GM04504 (cell line): ENCODE data around the gene SMPD2.

ENCODE experiments used
- DNase-seq: peaks from one replicate; pipeline ENCODE4 v3.0.0-alpha.2; 2012; ENCODE audit warnings: low read depth

SMPD2 gene

DNA sequence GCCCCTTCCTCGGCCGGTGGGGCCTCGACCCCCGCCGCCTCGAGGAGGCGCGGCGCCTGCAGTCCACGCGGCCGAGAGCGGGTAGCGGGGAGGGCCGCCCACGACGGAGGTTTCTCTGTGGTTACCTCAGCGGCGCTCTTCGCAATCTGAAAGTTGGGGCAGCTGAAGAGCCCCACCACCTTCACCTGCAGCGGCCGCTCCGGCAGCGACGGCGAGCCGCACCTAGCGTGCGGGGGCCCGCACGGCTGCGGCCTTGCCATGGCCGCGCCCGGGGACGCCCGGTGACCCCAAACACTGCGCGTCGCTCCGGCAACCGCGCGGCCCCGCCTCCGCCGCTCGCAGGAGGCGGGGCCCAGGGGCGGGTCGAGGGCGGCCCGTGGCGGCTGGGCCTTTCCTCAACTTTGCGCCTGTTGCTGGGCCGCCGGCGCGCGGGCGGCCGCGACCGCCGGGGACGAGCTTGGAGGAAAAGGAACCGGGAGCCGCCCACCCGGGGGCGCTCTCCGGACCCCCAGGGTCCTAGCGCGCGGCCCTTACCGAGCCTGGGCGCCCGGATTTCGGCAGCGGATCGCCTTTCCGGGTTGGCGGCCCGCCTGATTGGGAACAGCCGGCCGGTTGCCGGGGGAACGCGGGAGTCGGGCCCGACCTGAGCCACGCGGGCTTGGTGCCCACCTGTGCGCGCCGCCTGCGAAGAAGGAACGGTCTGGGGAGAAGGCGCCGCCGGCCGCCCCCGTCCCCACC is at the start of gene SMPD2, which contains the start of gene PPIL6:
TSS of gene SMPD2 (plus strand) at position 394 of the 738 bp plus-strand sequence. CDS start 398 bp downstream, outside the sequence.
TSS of gene PPIL6 (minus strand) at position 298 of the 738 bp plus-strand sequence. CDS start at position 260, 38 bp downstream.
- DNase-seq: peak; percentile 83

- no peak for DNase-seq
Observed at GRCh38 chr6:109393157-109393885, 47.2 kb upstream of the SMPD2 start.

DNA sequence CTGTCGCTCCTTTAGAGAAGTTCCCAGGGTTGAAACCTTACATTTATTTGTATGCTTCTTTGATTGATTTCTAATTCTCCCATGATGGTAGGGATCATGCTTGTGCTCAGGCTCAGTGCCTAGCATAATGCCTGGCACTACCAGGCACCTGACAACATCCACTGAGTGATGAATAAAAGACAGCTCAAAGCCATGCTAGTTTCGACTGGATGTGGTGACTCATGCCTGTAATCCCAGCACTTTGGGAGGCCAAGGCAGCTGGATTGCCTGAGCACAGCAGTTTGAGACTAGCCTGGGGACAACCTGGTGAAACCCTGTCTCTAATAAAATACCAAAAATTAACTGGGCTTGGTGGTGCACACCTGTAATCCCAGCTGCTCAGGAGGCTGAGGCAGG is 46.6 kb upstream of the SMPD2 start:
- DNase-seq: no peak

GRCh38 chr6:109396046-109396718 is 44.3 kb upstream of the SMPD2 start:
- no peak for DNase-seq

- DNase-seq: no peak
Observed at GRCh38 chr6:109397020-109397419, 43.5 kb upstream of the SMPD2 start.

DNA sequence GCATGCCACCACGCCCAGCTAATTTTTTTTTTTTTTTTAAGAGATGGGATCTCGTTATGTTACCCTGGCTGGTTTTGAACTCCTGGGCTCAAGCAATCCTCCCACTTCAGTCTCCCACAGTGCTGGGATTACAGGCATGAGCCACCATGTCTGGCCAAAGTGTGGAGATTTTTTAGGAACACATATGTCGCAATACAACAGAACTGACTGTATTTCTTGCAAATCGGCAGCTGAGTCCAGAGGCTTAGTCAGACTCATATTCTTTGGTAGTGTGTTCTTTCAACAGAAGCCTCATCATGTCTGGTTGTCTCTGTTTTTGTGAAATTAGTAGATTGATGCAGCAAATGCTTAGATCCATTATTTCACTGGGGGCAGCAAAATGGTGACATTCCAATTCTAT is 34.3 kb upstream of the SMPD2 start:
- peak; percentile 44 for DNase-seq

DNA sequence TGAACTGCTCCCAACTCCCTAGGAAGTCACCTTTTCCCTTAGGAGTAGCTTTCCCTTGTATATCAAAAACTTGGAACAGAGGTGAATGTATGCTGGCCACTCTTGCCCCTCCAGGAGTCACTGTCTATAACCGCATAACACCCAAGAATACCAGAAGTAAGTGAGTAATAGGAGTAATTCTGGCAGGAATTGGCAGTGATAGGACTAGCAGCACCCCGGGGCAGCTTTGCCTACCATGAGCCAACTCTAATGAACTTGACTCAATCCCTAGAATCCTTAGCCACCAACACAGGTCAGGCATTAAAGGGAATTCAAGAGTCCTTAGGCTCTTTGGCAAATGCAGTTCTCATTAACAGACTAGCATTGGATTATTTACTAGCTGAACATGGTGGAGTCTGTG is 29.5 kb upstream of the SMPD2 start:
- DNase-seq: no peak

GRCh38 chr6:109417646-109418045 is 22.9 kb upstream of the SMPD2 start:
- no peak for DNase-seq

DNA sequence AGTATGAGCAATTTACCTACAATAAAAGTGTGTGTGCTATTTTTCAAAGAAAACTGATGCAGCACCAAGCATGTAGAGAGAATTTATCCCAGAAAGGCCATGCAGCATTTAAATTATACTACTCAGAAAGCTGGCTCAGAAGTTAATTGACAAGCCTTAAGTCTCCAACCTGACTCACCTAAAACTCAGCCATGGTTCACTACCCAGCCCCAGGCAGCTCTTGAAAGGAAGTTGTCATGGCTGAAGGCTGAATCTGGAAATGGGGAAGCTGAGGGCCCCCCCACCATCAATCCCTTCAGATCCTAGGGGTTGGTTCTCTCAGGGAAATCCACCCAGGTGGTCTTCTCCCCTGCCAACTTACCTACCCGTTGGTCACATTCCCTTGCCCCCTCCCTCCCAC is 19.8 kb upstream of the SMPD2 start:
- no peak for DNase-seq

GRCh38 chr6:109421184-109421583 is 19.3 kb upstream of the SMPD2 start:
- no peak for DNase-seq

DNA sequence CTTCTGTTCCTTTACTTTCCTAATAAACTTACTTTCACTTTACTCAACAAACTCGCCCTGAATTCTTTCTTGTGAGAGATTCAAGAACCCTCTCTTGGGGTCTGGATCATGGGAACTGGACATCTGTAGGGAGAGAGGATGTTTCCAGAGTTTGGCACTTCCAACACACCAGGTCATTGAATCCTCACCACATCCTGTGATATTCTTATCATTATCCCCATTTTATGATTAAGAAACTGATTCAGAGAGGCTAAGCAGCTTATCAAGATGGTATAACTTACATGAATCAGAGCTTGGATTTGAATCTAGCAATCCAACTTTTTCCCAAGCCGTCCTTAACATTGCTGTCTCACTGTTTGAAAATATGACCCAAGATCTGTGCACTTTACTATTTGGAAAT is 15.6 kb upstream of the SMPD2 start:
- no peak for DNase-seq

DNA sequence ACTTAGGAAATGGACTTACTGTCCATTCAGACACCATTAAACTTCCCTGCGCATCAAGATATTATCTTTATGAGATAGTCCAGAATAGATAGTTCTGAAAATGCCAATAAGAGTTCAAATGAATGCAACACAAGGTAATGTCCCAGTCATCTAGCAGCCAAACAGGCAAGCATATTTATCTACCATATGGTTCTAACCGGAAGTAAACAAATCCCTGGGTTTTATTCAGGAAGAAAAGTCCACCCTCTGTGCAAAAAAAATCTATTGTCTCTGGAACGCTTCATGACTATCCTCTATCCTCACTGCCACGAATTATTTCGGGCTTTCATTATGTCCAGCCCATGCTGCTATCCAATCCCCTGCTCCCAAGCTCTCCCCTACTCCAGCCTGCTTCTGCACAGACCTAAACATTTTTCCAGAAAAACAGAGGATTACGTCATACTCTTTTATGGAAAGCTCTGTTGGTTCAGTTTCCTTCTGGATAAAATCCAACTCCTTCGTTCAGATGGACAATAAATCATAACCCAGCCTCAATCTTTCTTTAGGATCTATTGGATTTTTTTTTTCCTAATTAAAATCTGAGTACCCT is 11.5 kb upstream of the SMPD2 start:
- peak; percentile 42 for DNase-seq

DNA sequence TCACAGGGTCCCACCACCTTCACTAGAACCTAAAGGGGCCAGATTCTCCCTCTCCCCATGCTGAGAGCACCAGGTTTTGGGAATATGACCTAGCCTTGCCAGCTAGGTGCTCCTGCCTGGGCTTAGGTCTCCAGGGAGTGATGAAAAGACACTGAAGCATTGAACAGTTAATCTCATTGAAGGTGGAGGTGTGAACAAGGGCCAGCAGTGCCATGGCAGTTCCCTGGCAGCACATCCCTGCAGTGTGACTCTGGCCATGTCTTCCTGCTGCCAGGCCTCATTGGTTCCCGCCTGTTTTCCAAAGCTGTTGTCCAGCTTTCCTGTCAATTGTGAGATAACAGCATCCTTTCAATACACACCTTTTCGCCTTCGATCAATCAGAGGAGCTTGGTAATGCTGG is 11.0 kb upstream of the SMPD2 start:
- no peak for DNase-seq

GRCh38 chr6:109434456-109434855 is 6.1 kb upstream of the SMPD2 start:
- DNase-seq: no peak

DNA sequence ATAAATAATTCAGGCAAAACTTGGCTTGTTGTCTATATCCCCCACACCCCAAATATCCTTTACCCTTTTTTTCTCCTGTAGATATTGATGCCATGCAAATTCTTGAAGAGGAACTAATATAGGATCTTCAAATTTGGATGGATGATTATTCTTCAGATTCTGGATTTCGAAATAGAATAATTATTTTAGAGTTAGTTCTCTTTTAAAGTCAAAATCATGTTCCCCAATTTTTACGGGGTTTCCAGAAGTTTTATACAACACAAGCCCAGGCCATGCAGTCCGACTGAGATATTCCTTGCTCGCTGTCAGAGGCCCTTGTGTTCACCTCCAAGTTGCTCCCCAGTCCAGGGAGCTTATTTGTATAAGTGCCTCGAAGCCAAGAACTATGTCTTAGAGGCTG is 4.5 kb upstream of the SMPD2 start:
- no peak for DNase-seq

- no peak for DNase-seq
Observed at GRCh38 chr6:109441069-109441816, 719 bp downstream of the SMPD2 start.

GRCh38 chr6:109442393-109442924 is 1.9 kb downstream of the SMPD2 start:
- DNase-seq: no peak

DNA sequence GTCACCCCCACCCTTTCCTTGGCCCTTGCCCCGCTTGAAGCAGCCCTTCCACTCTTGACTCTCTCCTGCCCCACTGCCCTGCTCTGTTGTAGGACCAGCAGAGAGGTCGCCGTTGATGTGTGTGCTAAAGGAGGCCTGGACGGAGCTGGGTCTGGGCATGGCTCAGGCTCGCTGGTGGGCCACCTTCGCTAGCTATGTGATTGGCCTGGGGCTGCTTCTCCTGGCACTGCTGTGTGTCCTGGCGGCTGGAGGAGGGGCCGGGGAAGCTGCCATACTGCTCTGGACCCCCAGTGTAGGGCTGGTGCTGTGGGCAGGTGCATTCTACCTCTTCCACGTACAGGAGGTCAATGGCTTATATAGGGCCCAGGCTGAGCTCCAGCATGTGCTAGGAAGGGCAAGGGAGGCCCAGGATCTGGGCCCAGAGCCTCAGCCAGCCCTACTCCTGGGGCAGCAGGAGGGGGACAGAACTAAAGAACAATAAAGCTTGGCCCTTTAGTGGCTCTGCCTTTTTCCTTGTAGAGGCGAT is 3.0 kb downstream of the SMPD2 start:
- DNase-seq: no peak

GRCh38 chr6:109445382-109445781 is 4.9 kb downstream of the SMPD2 start:
- DNase-seq: no peak

GRCh38 chr6:109446072-109446471 is 5.5 kb downstream of the SMPD2 start:
- DNase-seq: no peak

DNA sequence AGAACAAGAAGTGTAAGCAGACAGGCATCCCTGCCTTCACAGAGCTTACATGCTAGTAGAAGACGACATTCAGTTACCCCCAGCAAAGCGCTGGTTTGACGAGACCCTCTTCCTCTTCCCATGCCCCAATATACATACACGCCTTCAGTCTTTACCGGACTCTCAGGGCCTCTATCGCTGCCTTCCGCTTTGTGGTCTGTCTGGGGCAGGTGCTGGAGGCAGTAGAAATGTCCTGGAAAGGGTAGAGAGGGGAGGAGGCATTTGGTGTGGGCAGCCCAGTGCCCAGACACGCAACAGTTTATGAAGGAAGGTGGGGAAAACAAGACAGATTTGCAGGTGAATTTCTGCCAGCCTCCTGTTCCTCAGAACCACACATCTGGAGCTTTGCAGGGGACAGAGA is 6.0 kb downstream of the SMPD2 start:
- DNase-seq: no peak
